HepG2 (cell line): Measurements from ENCODE around the gene CPHXL. TPM values are rescaled to one million over a fixed set of nuclear protein-coding genes. Genes with fewer than 3 reads are reported as not detected.
A peak's percentile ranks its signal among the peaks of the same experiment; 100 is the strongest.

ENCODE experiments used
- ATAC-seq: fragments of 200-7000 bp; cut with Tn5 transposase; 3 replicates; pipeline ENCODE4 v1.9.1; 2020; ENCODE audit warnings: mild to moderate bottlenecking, moderate library complexity
- BruUV-seq: library from RNA; stranded (reverse); fragments of 400-500 nt; replicated peaks from 2 replicates; lab custom pipeline; 2021; lab: Mats Ljungman, UMichigan
- CTCF ChIA-PET: fragments of 300-600 bp; formaldehyde crosslinking; extraction: SDS; loops from one replicate; lab custom pipeline; 2021; ENCODE audit warnings: low total read pairs, inconsistent platforms, low intra/inter-chr PET ratio; lab: Yijun Ruan, JAX
- POLR2A ChIA-PET: fragments of 350-600 bp; sonication (Branson Sonifier 250); formaldehyde crosslinking; loops from one replicate; lab custom pipeline; 2020; ENCODE audit warnings: antibody characterized with exemption, inconsistent platforms; lab: Yijun Ruan, JAX
- DNase-seq: peaks from one replicate; pipeline ENCODE4 v3.0.0-alpha.2; 2015; ENCODE audit warnings: low spot score
- FAIRE-seq: peaks from 3 replicates; lab custom pipeline; 2011; peaks lifted over from hg19 to GRCh38; lab: Jason Lieb, UNC
- H2AFZ ChIP-seq: one replicate; pipeline ENCODE4 v1.6.1; 2011; ENCODE audit warnings: low read length, inconsistent platforms
- H3K27ac ChIP-seq: fragments of 300-600 bp; 3 replicates; pipeline ENCODE4 v1.8.0; 2011; ENCODE audit warnings: mixed run types, mild to moderate bottlenecking, mixed read lengths, low read length, inconsistent platforms; ENCODE audit not compliant: insufficient read depth; ENCODE audit errors: extremely low read length
- H3K27me3 ChIP-seq, 2 experiments: fragments of 200-600 bp in 1 of 2; 2 replicates in 1 of 2; 3 replicates in 1 of 2; pipeline versions ENCODE4 v1.6.0 to v1.8.0; 2011; ENCODE audit warnings: low read length in 2 of 2, mild to moderate bottlenecking in 2 of 2, moderate library complexity in 2 of 2, inconsistent platforms in 1 of 2; ENCODE audit not compliant: insufficient read depth in 2 of 2, control insufficient read depth in 1 of 2
- H3K36me3 ChIP-seq, 2 experiments: fragments of 200-600 bp in 1 of 2; replicated peaks in 1 of 2; 2 replicates in 1 of 2; 3 replicates in 1 of 2; pipeline versions ENCODE4 v1.5.1 to v1.8.0; 2011; ENCODE audit warnings: low read length in 2 of 2, inconsistent platforms in 1 of 2; ENCODE audit not compliant: insufficient read depth in 2 of 2, control insufficient read depth in 1 of 2
- H3K4me1 ChIP-seq: 2 replicates; pipeline ENCODE4 v1.5.1; 2012; ENCODE audit warnings: low read length, inconsistent platforms; ENCODE audit not compliant: insufficient read depth
- H3K4me2 ChIP-seq: 2 replicates; pipeline ENCODE4 v1.6.0; 2011; ENCODE audit warnings: low read depth, low read length, inconsistent platforms
- H3K4me3 ChIP-seq, 3 experiments: fragments of 200-600 bp in 1 of 3; sonication (generic), shearing (Covaris generic) in 1 of 3; replicated peaks in 1 of 3; 2 replicates each; pipeline ENCODE4 v1.5.1; 2011 to 2016; ENCODE audit warnings: low read length in 3 of 3, inconsistent platforms in 2 of 3, low read depth in 2 of 3, mild to moderate bottlenecking in 2 of 3, control low read depth in 1 of 3, mixed read lengths in 1 of 3; ENCODE audit not compliant: insufficient read depth in 1 of 3
- H3K79me2 ChIP-seq: one replicate; pipeline ENCODE4 v1.6.1; 2011; ENCODE audit warnings: low read length, inconsistent platforms; ENCODE audit not compliant: insufficient read depth
- H3K9ac ChIP-seq: 2 replicates; pipeline ENCODE4 v1.6.0; 2011; ENCODE audit warnings: mild to moderate bottlenecking, low read depth, low read length, inconsistent platforms; ENCODE audit not compliant: insufficient read depth
- H3K9me3 ChIP-seq: 2 replicates; pipeline ENCODE4 v1.5.1; 2012; ENCODE audit warnings: mild to moderate bottlenecking, low read length
- H4K20me1 ChIP-seq: 2 replicates; pipeline ENCODE4 v1.6.0; 2011; ENCODE audit warnings: inconsistent platforms, mild to moderate bottlenecking, low read length, moderate library complexity; ENCODE audit not compliant: insufficient read depth
- ARID2 ChIP-seq: sonication (generic); formaldehyde crosslinking; IDR thresholded peaks from 2 replicates; pipeline ENCODE4 v1.8.1; 2022; ENCODE audit warnings: mild to moderate bottlenecking, missing genetic modification reagents, borderline replicate concordance
- ATM ChIP-seq: fragments of 450-650 bp; IDR thresholded peaks from 2 replicates; pipeline ENCODE4 v1.7.1; 2017; ENCODE audit warnings: mild to moderate bottlenecking, borderline replicate concordance
- BRD4 ChIP-seq: sonication (generic); formaldehyde crosslinking; IDR thresholded peaks from 2 replicates; pipeline ENCODE4 v1.4.0; 2020; ENCODE audit warnings: missing genetic modification reagents
- CAMTA2 ChIP-seq: sonication (generic); formaldehyde crosslinking; IDR thresholded peaks from 2 replicates; pipeline ENCODE4 v1.4.0; 2020; ENCODE audit warnings: mild to moderate bottlenecking, missing genetic modification reagents, borderline replicate concordance
- CEBPB ChIP-seq: IDR thresholded peaks from 2 replicates; pipeline ENCODE4 v1.6.1; 2011; ENCODE audit warnings: low read depth, low read length, improper control_type of control experiment, borderline replicate concordance
- CEBPG ChIP-seq: IDR thresholded peaks from 2 replicates; pipeline ENCODE4 v1.6.1; 2016
- KAT7 ChIP-seq: IDR thresholded peaks from 2 replicates; pipeline ENCODE4 v1.6.1; 2018; ENCODE audit warnings: borderline replicate concordance, missing compliant biosample characterization
- MAFK ChIP-seq, 2 experiments: IDR thresholded peaks in 1 of 2; conservative IDR thresholded peaks in 1 of 2; 2 replicates each; pipeline ENCODE4 v1.6.1; 2011; ENCODE audit warnings: improper control_type of control experiment in 2 of 2, low read length in 2 of 2
- SMC3 ChIP-seq: IDR thresholded peaks from 2 replicates; pipeline ENCODE4 v1.6.1; 2011; ENCODE audit warnings: low read length, improper control_type of control experiment
- ZNF264 ChIP-seq: sonication (generic); formaldehyde crosslinking; IDR thresholded peaks from 2 replicates; pipeline ENCODE4 v1.4.0; 2020; ENCODE audit warnings: missing genetic modification reagents
- WGBS: methylation state at CpG from one replicate; pipeline ENCODE4 v1.1.6; 2017; ENCODE audit warnings: low lambda C conversion rate; 5-methylcytosine and 5-hydroxymethylcytosine counted together
- in situ Hi-C: cut with HindIII; loops from 2 replicates; pipeline ENCODE4 v1.10.0; 2017; ENCODE audit warnings: low pct_unique_long_range_greater_than_20kb; ENCODE audit not compliant: extremely low pct_ligation_motif_present
- intact Hi-C: fragments of 100-400 bp; cut with micrococcal nuclease; formaldehyde crosslinking; loops from one replicate; pipeline ENCODE4 v1.10.0; 2022; ENCODE audit not compliant: unreplicated experiment
- polyA plus RNA-seq, 8 experiments: library from polyadenylated mRNA; depleted of rRNA in 3 of 8; stranded (reverse) in 7 of 8; unstranded in 1 of 8; fragments of >200 nt; fragmentation: Illumina TruSeq in 4 of 8; extraction: Trizol in 4 of 8; gene quantifications; 2 replicates each; pipeline versions ENCODE4 v1.2.1 to v1.2.3, GENCODE V29; 2011 to 2016; ENCODE audit warnings: low read depth in 4 of 8, missing spikeins in 1 of 8, mixed read lengths in 1 of 8; ENCODE audit not compliant: insufficient read depth in 1 of 8
- total RNA-seq, 5 experiments: library from RNA; depleted of rRNA; stranded (reverse); fragments of >200 nt; fragmentation: Illumina TruSeq; extraction: Trizol; gene quantifications; 2 replicates each; pipeline ENCODE4 v1.2.3, GENCODE V29; 2016; ENCODE audit warnings: low read depth in 1 of 5

CPHXL gene
- total and polyA plus RNA-seq, 2 of the 13 experiments (the other 11 are each of a cell fraction or from before 2014, with no cell fraction given), result not detected

DNA sequence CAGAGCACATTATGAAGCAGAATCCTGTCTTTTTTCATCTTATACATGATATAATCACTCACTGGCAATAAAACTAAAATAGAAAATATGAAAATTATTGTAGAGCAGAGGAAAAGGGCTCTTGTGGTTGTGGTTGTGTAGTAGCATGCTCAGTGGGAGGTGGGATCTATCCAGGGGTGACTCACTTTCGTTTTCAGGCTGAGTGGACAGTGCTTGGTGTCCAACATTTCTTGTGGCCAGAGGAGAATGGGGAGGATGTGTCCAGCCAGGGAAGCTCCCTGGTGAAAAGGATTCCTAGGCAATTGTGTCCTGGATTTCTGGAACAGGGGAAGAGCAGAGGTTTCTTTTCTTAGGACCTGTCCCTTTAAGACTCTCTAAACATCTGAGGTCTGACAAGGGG, 31.9 kb upstream of the CPHXL start (continued):
- TF ChIP-seq ZNF264, result no peak
- TF ChIP-seq SMC3, result no peak
- no peak for TF ChIP-seq ATM
- TF ChIP-seq CAMTA2 (CRISPR knock-in tag), result no peak
- no peak for TF ChIP-seq MAFK (conservative IDR thresholded peaks at IDR 0.05 in 1 of 2, IDR thresholded peaks at IDR 0.05 in 1 of 2; ENCODE audit: low read length in 2 of 2)
- TF ChIP-seq, all 625 proteins: peak for 0

DNA sequence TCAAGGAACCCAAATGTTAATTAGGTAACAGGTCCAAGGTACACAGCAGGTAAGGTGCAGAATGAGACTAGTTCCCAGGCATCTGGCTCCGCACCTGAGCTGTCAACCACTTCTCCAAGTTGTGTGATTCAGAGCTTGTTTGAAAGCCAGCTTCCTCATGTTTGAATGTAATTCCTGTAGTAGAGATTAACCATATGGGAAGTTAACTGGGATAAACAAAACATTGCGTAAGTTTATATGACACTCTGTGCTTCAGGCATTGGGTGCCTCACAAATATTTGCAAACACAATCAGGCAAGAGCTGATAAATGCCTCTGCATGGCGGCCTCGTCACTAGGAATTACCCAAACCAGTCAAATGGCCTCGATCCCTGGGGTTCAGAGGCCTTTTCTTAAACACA, 27.9 kb upstream of the CPHXL start:
- Histone ChIP-seq H4K20me1 (no peaks in the 10 kb centered on the region), H3K9me3 (no peaks in the 10 kb centered on the region), H3K27ac (no peak overlapping the region), H3K79me2 (no peaks in the 10 kb centered on the region), H3K9ac (no peak overlapping the region), H2AFZ (no peak overlapping the region), H3K4me1 (no peaks in the 10 kb centered on the region), H3K4me2 (no peak overlapping the region)
- DNase-seq (peak; percentile 9), ATAC-seq (no peak)
- POLR2A ChIA-PET, result interaction anchor here (0.9 kb wide), 1 partner anchor 106 kb away, joined by 3 read pairs; the partner anchor contains the start of genes KARS1 and TERF2IP
- in situ Hi-C loops, result loop anchor here (25.0 kb wide), 1 partner anchor 567 kb away; no protein-coding TSS in a partner anchor
- TF ChIP-seq ARID2 (CRISPR knock-in tag) (no peak), CEBPG (CRISPR knock-in tag) (peak; percentile 23; the same call in 1 of the 2 replicates), CEBPB (peak; percentile 73)
- TF ChIP-seq, all 625 proteins: peak for 2
- Histone ChIP-seq H3K36me3 (no peaks in the 10 kb centered on the region), H3K4me3 (no peak overlapping the region), H3K27me3 (peaks cover 0 to 9% of the 10 kb centered on the region in 2 experiments; a peak in 2 of 5 replicates)
- no TSS peak for BruUV-seq
- 19% methylated on average over 5 of the region's 5 CpGs for WGBS
- CTCF ChIA-PET, result no interaction called here
- intact Hi-C loops, result no loop called here
- FAIRE-seq, result no peak

DNA sequence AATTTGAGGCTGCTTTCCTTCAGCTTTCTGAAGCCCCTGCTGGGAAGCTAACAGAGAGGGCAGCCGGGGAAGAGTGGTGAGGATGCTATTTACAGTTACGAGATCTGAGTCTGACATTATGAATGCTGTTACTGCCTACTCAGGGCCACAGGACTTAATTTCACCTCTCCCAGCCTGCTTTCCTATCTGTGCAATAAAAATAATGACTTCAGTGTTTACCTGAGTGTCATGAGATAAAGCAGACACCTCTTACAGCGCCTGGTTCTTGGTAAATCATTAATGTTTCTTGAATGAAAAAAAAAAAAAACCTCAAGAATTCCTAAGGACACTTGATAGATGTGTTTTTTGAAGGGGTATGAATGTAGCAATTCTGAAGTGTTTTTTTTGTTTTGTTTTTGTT, 24.2 kb upstream of the CPHXL start:
- POLR2A ChIA-PET, result no interaction called here
- 18% methylated on average over 3 of the region's 3 CpGs for WGBS
- ATAC-seq, result no peak
- Histone ChIP-seq H3K9me3 (no peaks in the 10 kb centered on the region), H4K20me1 (no peaks in the 10 kb centered on the region), H3K9ac (no peak overlapping the region), H3K79me2 (no peaks in the 10 kb centered on the region), H3K4me2 (no peak overlapping the region), H3K4me1 (no peaks in the 10 kb centered on the region), H3K4me3 (no peak overlapping the region), H3K36me3 (no peaks in the 10 kb centered on the region), H3K27ac (no peak overlapping the region)
- BruUV-seq, result no TSS peak
- intact Hi-C loops, result no loop called here
- TF ChIP-seq BRD4 (CRISPR knock-in tag) (no peak), KAT7 (CRISPR knock-in tag) (no peak)
- TF ChIP-seq, all 625 proteins: peak for 0
- Histone ChIP-seq H3K27me3 (peaks cover 0 to 9% of the 10 kb centered on the region in 2 experiments; a peak in 2 of 5 replicates), H2AFZ (no peak overlapping the region)
- in situ Hi-C loops, result loop anchor here (25.0 kb wide), 1 partner anchor 563 kb away; no protein-coding TSS in a partner anchor
- FAIRE-seq (no peak), DNase-seq (no peak)
- CTCF ChIA-PET, result no interaction called here
